NCI-H510A (cell line): Measurements from ENCODE around the gene ZNF774.
"Not testable (repeated sequence)": the region's sequence is repeated elsewhere in the genome, so short reads cannot be mapped to it uniquely, and the experiment has no call there.

Experiments
- DNase-seq: peaks from one replicate; lab custom pipeline; 2025; lab: John Stamatoyannopoulos, UW

Gene ZNF774

DNA sequence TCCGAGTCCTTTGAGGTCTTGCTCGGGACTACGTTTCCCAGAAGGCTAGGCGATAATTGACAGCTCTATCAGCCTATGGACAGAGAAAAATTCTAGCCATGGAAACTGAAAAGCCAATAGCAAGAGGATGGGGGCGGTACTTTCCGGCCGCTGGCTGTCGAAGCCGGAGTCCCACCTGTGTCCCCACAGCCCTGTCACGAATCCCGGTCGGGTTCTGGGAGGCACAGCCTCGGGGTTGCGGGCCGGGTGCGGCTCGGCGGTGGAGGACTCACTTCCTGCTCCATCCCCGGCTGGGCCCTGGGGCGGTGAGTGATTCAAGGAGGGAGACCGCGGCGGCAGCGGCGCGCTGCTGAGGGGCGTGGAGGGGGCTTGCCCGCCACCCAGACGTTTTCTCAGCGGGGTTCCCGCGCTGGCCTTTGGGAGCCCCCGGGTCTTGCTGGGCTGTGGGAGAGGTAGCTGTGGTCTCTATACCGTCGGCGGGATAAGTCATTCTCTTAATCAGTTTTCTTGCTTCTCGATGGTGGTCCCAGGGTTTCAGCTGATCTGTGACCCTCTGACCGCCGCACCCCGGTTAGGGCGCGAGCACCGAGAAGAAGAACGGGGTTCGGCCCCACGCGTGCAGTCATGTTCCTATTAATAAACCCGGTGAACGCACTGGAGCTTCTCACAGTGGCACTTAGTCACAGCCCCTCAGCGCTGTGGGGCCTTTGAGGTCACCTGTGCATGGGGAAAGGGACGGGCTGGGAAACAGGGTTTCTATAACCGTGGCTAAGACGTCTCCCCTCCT lies at the start of gene ZNF774:
Gene ZNF774 (plus strand): TSS at position 178 of the 787 bp plus-strand sequence. CDS start 2,377 bp downstream, outside the sequence.
- DNase-seq = peak; percentile 79

DNA sequence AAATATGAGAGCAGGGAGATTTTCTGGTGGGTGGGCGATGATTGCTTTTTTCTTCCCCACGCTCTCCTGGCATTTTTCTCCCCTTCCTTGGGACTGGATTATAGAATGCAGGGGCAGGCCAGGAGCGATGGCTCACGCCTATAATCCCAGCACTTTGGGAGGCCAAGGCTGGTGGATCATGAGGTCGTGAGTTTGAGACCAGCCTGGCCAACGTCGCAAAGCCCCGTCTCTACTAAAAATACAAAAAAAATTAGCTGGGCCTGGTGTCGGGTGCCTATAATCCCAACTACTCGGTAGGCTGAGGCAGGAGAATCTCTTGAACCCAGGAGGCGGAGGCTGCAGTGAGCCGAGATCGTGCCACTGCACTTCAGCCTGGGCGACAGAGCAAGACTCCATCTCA lies 46.7 kb upstream of the ZNF774 start:
- DNase-seq = not testable (repeated sequence)

DNA sequence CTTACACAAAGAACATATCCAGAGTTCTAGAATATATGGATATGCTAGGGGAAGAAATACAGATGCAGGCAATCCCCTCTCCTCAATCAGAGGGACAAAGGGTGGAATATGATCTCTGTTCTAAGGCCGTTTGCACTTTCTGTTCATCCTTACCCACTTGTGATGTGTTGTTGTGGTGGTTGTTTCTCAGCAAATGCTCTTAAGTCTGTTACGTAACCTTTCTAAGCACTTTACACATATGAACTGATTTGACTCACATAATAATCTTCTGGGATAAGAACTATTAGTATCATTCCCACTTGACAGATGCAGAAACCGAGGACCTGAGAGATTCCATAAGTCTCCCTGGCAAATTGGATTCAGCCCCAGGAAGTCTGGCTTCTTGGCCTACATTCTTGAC lies 46.2 kb upstream of the ZNF774 start:
- DNase-seq = no peak

DNA sequence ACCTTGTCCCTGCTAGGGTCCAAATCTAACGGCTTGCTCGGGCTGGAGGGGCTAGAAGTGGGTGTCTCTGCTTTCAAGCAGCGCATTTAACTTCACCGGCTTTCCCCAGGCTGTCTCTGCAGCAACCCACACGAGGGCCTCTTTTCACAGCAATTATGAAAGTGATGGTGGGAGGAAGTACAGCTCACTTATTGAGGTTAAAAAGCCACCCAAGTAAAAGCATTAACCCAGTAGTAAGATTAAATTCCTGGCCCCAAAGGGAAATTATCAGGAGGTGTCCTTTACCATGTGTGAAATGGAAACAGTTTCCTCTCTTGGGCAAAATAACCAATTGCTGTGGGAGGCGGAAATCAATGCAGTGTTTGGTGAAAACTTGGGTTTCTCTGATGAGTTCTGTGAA lies 45.5 kb upstream of the ZNF774 start:
- DNase-seq = no peak

DNA sequence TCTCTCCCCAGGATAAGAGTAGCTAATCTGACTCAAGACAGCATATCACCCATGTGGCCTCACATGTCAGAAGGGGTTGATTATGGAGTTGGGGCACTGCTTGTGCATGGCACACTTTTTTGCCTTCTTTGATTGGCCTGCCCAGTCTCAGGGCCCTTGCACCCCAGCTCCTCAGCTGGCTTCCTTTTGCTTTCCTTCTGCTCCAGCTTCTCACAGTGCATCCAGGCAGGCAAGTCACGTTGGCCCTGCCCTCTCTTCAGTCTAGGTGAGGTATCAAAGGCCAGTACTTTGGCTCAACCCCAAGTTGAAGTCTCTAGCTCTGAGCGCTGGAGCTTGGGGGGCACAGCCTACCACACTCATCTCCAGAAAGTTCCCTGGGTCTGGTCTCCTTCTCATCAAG lies 44.4 kb upstream of the ZNF774 start:
- DNase-seq = no peak

DNA sequence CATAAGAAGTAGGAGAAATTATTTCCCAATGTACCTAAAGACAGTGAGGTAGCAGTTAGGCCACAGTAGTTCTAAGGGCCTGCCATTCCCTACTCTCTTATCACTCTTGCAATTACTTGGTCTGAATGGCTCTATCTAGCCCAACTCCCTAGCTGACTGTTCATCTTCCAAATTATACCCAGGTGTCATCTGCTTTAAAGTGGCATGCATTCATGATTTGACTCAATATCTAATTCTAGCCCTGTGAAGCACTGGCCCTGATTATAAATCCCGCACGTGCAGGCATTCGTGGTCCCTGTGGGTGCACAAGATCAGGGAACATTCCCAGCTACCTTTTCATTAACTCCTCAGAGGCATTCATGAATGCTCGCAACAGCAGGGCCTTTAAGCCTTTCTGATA lies 43.1 kb upstream of the ZNF774 start:
- DNase-seq = no peak

DNA sequence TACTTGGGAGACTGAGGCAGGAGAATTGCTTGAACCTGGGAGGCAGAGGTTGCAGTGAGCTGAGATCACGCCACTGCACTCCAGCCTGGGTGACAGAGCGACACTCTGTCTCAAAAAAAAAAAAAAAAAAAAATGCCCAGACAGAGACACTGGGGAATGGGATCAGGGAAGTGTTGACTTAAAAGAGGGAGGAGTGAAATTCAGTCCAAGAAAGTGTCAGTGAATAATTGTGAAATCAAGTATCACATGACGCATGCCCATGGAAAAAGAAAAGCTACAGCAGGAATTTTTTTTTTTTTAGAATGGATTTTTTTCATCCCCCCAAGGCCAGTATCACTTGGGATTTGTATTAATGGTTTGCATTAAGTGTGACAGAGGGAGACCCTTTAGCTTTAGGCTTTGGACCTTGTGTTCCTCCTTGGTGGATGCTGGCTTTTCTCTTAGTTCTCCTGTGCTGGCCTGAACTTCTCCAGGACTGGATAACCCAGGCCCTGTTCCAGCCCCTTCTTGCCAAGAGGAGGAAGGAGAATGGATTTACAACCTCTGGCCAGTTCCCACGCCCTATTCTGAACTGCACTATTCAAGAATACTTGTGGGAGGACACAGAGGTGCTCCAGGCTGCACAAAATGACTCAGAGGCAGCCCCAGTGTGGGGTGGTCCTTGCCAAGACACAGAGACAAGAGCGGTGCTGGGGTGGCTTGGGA lies 36.7 kb upstream of the ZNF774 start:
- no peak for DNase-seq

DNA sequence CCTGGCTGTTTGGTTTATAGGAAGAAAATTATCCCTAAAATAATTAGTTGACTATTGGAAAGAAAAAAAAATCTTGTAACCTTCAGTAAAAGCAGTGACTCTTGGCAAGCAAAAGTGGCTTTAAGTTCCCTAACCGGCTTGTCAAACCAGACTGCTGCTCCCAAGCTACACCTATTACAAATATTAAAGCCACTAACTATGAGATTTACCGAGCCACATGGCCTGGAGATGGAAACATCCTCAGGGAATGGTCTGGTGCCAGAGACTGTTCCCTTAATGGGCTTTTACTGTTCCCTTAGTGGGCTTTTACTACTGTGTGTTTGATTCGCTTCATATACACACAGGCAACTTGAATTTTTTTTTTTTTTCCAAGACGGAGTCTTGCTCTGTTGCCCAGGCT lies 35.9 kb upstream of the ZNF774 start:
- DNase-seq = no peak

DNA sequence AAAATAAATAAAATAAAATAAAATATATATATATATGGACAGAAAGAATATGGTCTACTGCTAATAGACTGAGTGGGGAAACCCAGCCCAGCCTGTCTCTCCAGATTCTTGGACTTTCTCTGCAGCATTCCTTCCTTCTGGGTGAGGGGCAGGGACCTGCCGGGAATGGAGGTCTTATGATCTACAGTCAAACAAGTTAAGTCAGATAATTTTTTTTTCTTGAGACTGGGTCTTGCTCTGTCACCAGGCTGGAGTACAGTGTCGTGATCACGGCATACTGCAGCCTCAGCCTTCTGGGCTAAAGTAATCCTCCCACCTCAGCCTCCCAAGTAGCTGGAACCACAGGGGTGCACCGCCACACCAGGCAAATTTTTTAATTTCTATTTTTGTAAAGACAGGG lies 33.5 kb upstream of the ZNF774 start:
- DNase-seq = no peak

DNA sequence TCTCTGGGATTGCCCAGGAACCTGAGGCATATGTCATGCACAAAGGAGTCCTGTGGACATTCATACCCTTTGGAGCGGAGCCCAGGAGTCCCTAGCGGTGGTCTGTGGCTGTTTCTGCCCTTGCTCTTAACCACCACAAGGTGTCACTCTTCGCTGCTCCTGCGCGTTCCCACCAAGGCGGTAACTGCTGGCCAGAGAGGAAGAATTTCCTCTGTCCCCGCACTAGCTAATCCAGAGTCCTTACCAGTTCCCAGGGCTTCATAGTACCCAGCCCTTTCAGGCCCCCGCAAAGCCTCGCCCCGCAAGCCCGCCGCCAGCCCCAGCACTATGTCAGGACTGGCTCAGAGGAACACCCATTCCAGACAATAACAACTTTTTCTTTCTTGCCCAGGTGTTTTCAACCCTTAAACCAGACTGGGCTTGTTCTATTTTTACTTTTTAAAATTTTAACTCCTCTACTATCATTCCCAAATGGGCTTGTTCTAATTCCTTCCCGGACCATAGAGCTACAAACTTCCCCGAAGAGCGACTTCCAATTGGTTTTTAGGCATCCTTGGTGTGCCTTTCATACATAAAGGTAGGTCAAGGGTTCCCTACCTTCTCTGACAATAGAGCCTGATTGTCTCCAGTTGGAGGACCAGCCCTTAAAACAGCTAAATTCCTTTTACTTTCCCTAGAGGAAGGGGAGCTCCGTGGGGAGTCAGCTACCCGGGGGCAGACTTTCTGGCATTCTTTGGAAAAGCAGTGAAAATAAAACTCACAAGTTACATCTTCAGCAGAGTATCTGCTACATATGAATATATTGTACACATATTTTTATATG lies 31.8 kb upstream of the ZNF774 start:
- DNase-seq = peak; percentile 33

DNA sequence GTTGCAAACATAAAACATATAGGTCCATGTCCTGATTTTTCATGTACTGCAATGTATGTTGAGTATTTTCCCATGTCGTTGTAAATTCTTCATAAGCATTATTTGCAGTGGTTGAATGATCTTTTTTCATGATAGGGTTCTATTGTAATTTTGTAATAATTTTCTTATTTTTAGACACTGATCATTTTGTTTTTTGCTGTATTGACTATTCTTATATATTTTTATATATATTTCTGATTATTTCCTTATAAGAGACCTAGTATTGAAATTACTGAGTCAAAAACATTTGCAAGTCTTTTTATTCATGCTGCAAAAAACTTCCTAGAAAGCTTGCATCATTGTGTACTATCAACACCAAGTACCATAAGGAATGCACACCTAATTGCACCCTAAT lies 31.2 kb upstream of the ZNF774 start:
- DNase-seq = no peak

DNA sequence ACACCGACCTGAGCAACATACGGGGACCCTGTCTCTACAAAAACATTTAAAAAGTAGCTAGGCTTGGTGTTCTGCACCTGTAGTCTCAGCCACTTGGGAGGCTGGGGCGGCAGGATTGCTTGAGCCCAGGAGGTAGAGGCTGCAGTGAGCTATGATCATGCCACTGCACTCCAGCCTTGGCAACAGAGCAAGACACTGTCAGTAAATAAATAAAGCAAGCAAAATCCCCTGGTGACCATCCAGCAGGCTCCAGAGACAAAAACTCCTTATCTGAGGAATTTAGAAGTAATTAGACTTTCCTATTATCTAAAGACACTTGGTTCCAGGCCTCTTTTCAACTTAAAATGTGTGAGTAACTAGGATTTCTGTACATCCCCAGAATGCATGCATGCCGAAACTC lies 29.5 kb upstream of the ZNF774 start:
- no peak for DNase-seq

DNA sequence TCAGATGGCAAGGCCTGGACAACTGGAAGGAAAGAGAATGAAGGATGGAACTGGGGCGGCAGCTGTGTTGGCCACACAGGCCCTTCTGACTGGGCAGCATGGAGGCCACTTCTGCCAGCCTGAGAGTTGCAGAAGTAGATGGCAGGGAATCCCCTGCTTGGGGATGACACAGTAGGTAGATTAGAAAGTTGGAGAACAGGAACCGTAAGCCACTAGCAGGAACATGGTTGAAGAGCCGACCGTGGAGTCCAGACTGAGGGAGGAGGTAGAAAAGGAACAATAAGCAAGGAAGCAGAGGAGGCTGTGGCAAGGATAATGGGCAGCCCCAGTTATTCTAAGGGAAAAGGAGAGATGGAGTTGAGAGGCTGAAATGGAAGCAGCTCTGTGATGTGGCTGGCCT lies 26.4 kb upstream of the ZNF774 start:
- no peak for DNase-seq

DNA sequence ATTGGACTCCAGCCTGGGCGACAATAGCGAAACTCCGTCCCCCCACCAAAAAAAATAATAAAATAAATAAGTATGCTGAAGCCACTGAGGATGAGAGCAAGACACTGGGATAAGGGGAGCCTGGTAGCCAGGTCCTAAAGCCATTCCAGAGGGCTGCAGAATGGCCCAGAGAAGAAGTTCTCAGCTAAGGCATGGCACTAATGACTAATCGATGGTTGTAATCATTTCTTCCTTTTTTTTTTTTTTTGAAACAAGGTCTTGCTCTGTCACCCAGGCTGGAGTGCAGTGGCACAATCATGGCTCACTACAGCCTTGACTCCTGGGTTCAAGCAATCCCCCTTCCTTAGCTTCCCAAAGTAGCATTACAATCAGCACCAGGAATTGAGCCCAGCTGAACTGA lies 25.6 kb upstream of the ZNF774 start:
- DNase-seq = no peak

DNA sequence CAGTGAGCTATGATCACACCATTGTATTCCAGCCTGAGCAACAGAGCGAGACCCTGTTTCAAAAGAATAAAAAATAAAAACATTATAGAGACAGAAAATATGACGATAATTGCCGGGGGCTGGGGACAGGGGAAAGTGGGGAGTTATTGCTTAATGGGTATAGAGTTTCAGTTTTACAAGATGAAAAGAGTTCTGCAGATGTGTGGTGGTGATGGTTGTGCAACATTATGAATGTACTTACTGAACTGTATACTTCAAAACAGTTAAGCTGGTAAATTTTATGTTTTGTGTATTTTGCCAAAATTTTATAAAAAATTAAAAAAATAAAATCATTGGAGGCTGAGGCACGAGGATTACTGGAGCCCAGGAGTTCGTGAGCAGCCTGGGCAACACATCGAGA lies 24.8 kb upstream of the ZNF774 start:
- no peak for DNase-seq

DNA sequence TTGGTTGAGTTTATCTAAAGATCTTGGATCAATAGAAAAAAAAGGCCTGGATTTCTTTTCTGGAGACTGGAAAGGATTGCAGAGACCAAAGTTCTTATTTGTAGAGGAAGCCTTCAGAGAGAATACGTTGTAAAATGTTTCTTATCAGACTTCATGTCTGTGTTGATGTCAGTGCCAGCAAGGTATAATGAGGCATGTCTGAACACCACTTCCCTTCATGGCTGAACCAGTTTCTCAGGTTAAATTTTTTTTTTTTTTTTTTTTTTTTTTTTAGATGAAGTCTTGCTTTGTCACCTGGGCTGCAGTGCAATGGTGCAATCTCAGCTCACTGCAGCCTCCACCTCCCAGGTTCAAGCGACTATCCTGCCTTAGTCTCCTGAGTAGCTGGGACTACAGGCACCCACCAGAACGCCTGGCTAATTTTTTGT lies 17.8 kb upstream of the ZNF774 start:
- DNase-seq = no peak

DNA sequence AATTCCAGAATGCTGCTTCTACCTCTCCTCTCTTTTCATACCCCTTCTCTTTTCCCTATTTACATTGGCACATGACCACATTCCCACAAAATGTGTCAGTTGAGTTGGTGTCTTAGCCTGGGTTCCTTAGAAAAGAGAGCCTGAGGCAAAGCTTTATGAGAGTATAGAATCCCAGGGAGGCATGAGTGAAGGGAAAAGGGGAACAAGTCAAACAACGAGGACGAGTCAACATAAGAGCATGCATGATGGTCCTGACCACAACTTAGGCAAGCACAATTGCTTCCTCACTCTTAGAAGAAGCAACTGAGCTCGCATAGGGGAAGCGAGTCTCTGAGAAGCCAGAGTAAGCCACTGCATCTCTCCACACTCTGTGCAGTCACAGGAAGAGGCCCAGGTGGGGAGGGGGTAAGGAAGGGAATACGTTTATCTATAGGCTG lies 15.4 kb upstream of the ZNF774 start:
- DNase-seq = no peak

DNA sequence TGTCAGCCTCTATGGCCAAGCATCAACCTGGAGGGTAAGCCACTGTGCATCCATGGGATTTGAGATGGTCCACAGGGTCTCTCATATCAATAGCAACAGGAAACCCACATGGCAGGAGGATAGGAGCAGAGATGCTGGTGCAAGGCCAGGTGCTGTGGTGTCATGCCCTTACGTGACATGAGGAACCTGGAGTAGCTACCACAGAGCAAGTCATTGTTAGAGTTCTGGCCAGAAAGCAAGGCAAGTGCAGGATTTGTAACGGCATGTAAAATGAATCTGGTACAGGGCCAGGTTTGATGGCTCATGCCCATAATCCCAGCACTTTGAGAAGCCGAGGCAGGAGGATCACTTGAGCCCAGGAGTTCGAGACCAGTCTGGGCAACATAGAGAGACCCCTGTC lies 14.8 kb upstream of the ZNF774 start:
- no peak for DNase-seq

DNA sequence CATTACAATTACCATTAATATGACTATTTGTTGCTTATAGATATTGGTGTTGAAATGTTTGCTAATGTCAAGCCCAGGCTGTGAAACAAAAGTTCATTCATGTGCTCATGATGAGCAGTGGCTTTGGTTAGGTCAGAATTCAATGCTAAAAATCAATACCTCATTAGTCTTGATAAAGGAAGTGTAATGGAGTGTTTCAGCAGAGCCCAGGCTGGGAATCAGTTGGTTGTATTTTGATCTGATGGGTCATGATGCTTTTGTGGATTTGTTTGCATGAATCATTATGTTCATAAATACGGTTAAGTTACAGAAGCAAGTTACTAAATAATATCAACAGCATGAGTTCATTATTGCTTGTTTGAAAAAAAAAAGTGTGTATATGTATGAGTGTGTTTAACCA lies 13.6 kb upstream of the ZNF774 start:
- DNase-seq = no peak

DNA sequence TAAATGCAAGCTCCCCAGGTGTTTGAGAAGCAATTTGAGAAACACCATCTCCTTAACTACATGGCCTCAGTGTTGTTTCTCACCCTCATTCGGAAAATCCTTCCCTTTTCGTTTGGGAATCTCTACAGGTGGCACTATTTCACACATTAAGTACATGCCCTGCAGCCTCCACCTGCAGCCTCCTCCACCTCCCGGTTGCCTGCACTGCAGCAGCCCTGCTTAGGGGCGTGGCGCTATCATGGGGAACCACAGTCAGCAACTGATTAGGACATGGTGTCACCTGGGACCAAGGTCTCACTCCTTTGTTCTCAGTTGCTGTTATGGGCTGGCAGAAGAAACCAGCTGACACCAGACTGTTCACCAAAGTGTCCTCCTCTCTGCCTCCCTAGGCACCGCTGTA lies 11.7 kb upstream of the ZNF774 start:
- DNase-seq = no peak

DNA sequence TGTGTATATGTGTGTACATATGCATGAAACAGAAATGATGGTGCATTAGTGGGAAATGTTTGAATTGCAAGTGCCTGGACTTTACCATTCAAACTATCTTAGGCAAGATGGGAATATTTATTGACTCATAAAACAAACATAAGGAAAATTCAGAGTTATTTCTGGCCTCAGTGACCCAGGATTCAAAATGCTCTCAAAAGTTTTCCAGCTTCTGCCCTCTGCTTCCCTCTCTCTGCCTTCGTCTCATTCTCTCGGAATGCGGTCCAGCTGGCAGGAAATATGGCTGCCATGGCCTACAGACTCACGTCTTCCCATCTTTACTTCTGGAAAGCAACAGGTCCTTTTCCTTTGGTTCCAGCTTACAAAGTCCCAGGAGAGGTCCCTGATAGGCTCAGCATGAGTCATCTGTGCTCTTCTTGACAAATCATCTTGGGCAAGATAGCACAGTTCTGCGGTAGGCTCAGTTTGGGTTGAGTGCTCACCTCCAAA lies 8.7 kb upstream of the ZNF774 start:
- no peak for DNase-seq

DNA sequence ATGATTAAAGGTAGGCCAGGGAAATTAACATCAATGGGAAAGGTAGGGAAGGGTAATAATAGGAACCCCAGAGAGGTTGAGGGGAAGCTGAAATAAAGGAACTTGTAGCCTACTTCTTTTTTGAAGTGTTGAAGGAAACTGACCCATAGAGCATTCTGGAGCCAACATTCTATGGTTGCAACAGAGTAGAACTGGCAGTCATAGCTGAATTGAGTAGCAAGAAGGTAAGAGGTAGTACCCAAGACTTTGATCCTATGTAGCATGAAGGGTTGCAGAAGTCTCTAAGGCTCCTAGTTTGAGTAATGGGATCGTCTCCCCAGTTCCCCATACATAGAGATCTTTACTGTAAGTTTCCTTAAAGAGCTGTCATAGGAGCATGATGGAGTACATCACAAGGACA lies 7.4 kb upstream of the ZNF774 start:
- DNase-seq = no peak

DNA sequence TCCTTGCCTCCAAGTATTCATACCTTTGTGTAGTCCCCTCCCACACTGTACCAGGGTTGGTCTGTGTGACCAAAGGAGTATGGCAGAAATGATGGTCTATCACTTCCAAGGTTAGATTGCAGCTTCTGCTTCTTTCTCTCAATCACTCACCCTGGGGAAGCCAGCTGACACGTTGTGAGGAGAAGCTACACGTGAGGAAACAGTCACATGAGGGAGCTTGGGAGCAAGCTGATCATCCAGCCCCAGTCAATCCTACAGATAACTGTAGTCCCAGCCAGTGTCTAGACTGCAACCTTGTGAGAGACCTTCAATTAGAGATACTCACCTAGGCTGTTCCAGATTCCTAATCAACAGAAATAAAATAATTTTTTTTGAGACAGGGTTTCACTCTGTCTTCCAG lies 6.2 kb upstream of the ZNF774 start:
- DNase-seq = no peak
